Kidney (tissue), 14 donors: ENCODE measurements around the gene MDN1. TPM values are rescaled to one million over a fixed set of nuclear protein-coding genes. Genes with fewer than 3 reads are reported as not detected.
A peak's percentile ranks its signal among the peaks of the same experiment; 100 is the strongest.
"Not testable (repeated sequence)": the region's sequence is repeated elsewhere in the genome, so short reads cannot be mapped to it uniquely, and the experiment has no call there.

Experiments
- DNase-seq, 5 donors: peaks; one replicate each; pipeline ENCODE4 v3.0.0-alpha.2; 2013 to 2020
- FAIRE-seq: peaks from 2 replicates; lab custom pipeline; 2012; peaks lifted over from hg19 to GRCh38; lab: Jason Lieb, UNC
- H3K27ac ChIP-seq, 2 donors: one replicate each; pipeline ENCODE4 v1.7.0; 2013; ENCODE audit warnings: low read depth in 2 of 2, low read length in 2 of 2, inconsistent platforms in 1 of 2
- H3K27me3 ChIP-seq: one replicate; pipeline ENCODE4 v1.7.1; 2013; ENCODE audit warnings: low read length, inconsistent platforms; ENCODE audit not compliant: control insufficient read depth, insufficient read depth
- H3K36me3 ChIP-seq, 3 donors: one replicate each; pipeline versions ENCODE4 v1.7.0 to v1.7.1; 2013; ENCODE audit warnings: low read length in 3 of 3, control low read depth in 1 of 3, inconsistent platforms in 1 of 3; ENCODE audit not compliant: insufficient read depth in 3 of 3, control insufficient read depth in 2 of 3
- H3K4me1 ChIP-seq, 3 donors: one replicate each; pipeline versions ENCODE4 v1.7.0 to v1.7.1; 2013; ENCODE audit warnings: low read length in 3 of 3, inconsistent platforms in 1 of 3, low read depth in 1 of 3; ENCODE audit not compliant: control insufficient read depth in 2 of 3, insufficient read depth in 2 of 3
- H3K4me3 ChIP-seq, 3 donors: one replicate each; pipeline versions ENCODE4 v1.7.0 to v1.8.1; 2013; ENCODE audit warnings: low read length in 3 of 3, control low read depth in 1 of 3, inconsistent platforms in 1 of 3
- H3K9ac ChIP-seq, 3 donors: one replicate each; pipeline versions ENCODE4 v1.7.0 to v1.7.1; 2013; ENCODE audit warnings: low read length in 3 of 3, control low read depth in 1 of 3, inconsistent platforms in 1 of 3
- H3K9me3 ChIP-seq, 3 donors: one replicate each; pipeline versions ENCODE4 v1.7.0 to v1.7.1; 2013; ENCODE audit warnings: low read length in 3 of 3, control low read depth in 1 of 3, inconsistent platforms in 1 of 3; ENCODE audit not compliant: control insufficient read depth in 2 of 3, insufficient read depth in 1 of 3
- intact Hi-C: fragments of 100-400 bp; cut with DNase I; formaldehyde crosslinking; loops from one replicate; pipeline ENCODE4 v1.11.1; 2022
- polyA plus RNA-seq: library from polyadenylated mRNA; stranded (reverse); fragments of 350-450 nt; fragmentation: Illumina TruSeq; extraction: RNeasy Lipid Tissue Mini Kit (QIAGEN cat#74804); gene quantifications from one replicate; pipeline ENCODE4 v1.2.3, GENCODE V29; 2014; ENCODE audit warnings: low read depth, low replicate concordance; ENCODE audit not compliant: insufficient read depth
- total RNA-seq: library from RNA; stranded (reverse); fragmentation: NEBNext Ultra II Directional; extraction: Animal tissue kit (Norgen Biotek cat#: 25700); gene quantifications from one replicate; pipeline ENCODE4 v1.2.1, GENCODE V29; 2021
- TF ChIP-seq, protein P1 (sequence below): IDR thresholded peaks from 3 replicates; pipeline ENCODE4 v1.5.1; 2012; ENCODE audit warnings: mild to moderate bottlenecking, moderate library complexity, borderline replicate concordance; ENCODE audit not compliant: insufficient read depth; ENCODE audit errors: extremely low read depth
- donor health status: control.
- donor health status: control.
- donor health status: control.
- donor health status: control.
- donor health status: control.
- donor health status: DM: yes; HTN: yes; CAD: no.
- donor health status: Normal renal cell carcinoma (clear cell type).

The MDN1 gene
- total and polyA plus RNA-seq, 2 donors from 2014 or later, result 19.4 to 34.9 TPM

DNA sequence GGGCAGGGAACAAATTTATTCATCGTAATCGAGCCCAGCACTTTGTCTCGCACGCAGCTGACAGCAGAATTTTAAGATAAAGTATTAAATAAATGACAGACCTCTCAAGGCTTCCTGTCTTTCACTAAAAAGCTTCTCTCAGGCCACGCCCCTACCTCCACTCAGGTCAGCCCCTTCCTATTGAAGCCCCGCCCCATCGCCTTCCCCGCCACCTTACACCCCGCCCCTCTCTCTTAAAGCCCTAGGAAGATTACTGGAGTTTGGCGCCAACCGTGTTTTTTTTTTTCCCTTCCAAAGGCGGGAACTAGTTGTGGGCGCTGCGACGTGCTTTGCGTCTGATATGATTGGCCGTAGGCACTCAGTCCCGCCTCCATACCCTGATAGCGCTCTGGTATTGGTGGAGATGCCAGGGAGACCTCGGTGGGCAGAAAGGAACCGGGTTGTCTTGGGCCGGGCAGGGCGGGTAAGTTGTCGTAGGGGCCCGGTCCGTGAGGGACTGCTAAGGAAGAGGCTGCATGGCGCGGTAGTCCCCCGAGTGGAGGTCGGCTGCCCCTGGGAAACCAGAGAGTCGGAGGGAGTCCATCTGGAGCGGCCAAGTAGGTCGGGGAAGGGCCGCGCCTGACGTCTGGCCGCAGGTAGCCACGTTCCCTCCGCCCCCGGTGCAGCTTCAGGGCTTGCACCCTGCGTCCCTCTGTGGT is 10.0 kb upstream of the MDN1 start, which contains the start of gene CASP8AP2:
Gene CASP8AP2, plus strand, starts transcription at position 409 of the 698 bp plus-strand sequence.
- peak; percentile 94 for FAIRE-seq
- no peaks in the 10 kb centered on the region for H3K9me3 ChIP-seq
- intact Hi-C loops, result no loop called here

DNA sequence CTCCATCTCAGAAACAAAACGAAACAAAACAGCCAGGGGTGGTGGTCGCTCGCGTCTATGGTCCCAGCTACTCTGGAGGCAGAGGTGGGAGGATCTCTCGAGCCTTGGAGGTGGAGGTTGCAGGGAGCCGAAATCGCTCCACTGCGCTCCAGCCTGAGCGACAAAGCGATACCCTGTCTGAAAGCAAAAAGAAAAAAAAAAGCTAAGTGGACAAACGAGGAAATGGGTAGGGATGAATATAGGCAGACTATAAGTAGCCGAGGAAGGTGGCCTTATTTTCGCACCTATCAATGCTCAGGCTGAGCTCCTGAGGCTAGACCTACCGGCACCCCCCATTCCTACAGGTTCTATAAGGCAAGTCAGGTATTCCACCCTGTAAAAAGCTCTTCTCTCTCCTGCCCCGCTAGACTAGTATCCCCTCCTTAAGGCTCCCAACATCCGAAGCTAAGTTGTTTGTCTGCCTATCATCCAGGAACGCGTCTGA is 9.4 kb upstream of the MDN1 start:
- FAIRE-seq, result no peak
- Histone ChIP-seq H3K9ac (peak overlapping the region; percentile 80 to 90 (median 86)), H3K4me1 (peaks cover 3 to 7% (median 7%) of the 10 kb centered on the region in 3 donors), H3K4me3 (peak overlapping the region; percentile 80 to 100 (median 88)), H3K27ac (peak overlapping the region in 1 of 2 donors; percentile 74), H3K27me3 (no peaks in the 10 kb centered on the region), H3K9me3 (no peaks in the 10 kb centered on the region), H3K36me3 (peaks cover 0 to 4% (median 0%) of the 10 kb centered on the region in 3 donors)
- DNase-seq, result no peak
- intact Hi-C loops, result no loop called here
- TF ChIP-seq, protein P1, sequence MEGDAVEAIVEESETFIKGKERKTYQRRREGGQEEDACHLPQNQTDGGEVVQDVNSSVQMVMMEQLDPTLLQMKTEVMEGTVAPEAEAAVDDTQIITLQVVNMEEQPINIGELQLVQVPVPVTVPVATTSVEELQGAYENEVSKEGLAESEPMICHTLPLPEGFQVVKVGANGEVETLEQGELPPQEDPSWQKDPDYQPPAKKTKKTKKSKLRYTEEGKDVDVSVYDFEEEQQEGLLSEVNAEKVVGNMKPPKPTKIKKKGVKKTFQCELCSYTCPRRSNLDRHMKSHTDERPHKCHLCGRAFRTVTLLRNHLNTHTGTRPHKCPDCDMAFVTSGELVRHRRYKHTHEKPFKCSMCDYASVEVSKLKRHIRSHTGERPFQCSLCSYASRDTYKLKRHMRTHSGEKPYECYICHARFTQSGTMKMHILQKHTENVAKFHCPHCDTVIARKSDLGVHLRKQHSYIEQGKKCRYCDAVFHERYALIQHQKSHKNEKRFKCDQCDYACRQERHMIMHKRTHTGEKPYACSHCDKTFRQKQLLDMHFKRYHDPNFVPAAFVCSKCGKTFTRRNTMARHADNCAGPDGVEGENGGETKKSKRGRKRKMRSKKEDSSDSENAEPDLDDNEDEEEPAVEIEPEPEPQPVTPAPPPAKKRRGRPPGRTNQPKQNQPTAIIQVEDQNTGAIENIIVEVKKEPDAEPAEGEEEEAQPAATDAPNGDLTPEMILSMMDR, result no peak

More for the DNA sequence above, 10.0 kb upstream of the MDN1 start, which contains the start of gene CASP8AP2:
- TF ChIP-seq, protein P1, result no peak
- H3K4me1 ChIP-seq, result peaks cover 3 to 7% (median 7%) of the 10 kb centered on the region in 3 donors
- peak within 1 kb of the TSS; percentile 88 to 100 (median 93) for H3K4me3 ChIP-seq
- peak within 1 kb of the TSS; percentile 43 to 74 for H3K27ac ChIP-seq
- H3K27me3 ChIP-seq, result no peaks in the 10 kb centered on the region
- peak; percentile 97 to 100 (median 98) for DNase-seq
- peak within 1 kb of the TSS; percentile 83 to 90 (median 86) for H3K9ac ChIP-seq
- peaks cover 0 to 4% (median 0%) of the 10 kb centered on the region in 3 donors for H3K36me3 ChIP-seq

DNA sequence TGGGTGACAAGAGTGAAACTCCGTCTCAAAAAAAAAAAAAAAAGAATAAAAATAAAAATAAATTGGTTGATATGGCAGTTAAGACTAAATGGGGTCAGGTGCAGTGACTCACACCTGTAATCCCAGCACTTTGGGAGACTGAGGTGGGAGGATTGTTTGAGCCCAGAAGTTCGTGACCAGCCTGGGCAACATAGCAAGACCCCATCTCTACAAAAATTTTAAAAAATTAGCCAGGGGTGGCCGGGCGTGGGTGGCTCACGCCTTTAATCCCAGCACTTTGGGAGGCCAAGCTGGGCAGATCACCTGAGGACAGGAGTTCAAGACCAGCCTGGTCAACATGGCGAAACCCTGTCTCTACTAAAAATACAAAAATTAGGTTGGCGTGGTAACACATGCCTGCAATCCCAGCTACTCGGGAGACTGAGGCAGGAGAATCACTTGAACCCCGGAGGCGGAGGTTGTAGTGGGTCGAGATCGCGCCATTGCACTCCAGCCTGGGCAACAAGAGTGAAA is 8.9 kb upstream of the MDN1 start:
- DNase-seq, H3K36me3 ChIP-seq, H3K27ac ChIP-seq, H3K4me1 ChIP-seq, H3K9me3 ChIP-seq, FAIRE-seq, H3K27me3 ChIP-seq, intact Hi-C loops: not testable (repeated sequence)
- Histone ChIP-seq H3K4me3 (peak overlapping the region; percentile 80 to 100 (median 88)), H3K9ac (peak overlapping the region in 2 of 3 donors; percentile 80 to 90)

DNA sequence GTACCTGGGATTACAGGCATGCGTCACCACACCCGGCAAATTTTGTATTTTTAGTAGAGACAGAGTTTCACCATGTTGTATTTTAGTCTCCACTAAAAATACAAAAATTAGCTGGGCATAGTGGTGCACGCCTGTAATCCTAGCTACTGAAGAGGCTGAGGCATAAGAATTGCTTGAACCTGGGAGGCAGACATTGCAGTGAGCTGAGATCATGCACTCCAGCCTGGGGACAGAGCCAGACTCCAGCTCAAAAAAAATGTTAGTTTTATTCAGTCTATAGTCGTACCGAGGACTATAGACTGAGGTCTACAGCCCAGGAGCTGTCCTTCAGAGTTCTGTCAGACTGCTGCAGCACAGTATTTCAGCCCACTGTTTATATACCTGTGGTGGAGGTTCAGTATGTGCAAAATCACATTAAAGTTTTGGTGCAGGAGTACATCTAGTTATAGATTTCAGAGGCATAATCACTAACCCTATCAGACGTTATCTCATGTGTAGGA is 6.5 kb upstream of the MDN1 start:
- Histone ChIP-seq H3K27me3 (no peaks in the 10 kb centered on the region), H3K9ac (no peak overlapping the region), H3K36me3 (no peaks in the 10 kb centered on the region), H3K4me3 (no peak overlapping the region), H3K27ac (no peak overlapping the region), H3K4me1 (peaks cover 3 to 7% (median 7%) of the 10 kb centered on the region in 3 donors), H3K9me3 (no peaks in the 10 kb centered on the region)
- no peak for FAIRE-seq
- TF ChIP-seq, protein P1, result no peak
- intact Hi-C loops, result no loop called here
- no peak for DNase-seq
